Thymus (tissue), 11 donors: ENCODE measurements around the gene BAIAP3. TPM values are rescaled to one million over a fixed set of nuclear protein-coding genes. Genes with fewer than 3 reads are reported as not detected.

Experiments used
- DNase-seq, 9 donors: peaks; one replicate each; pipeline ENCODE4 v3.0.0-alpha.2; 2013; ENCODE audit warnings: low spot score in 9 of 9, low read depth in 6 of 9, missing footprints in 1 of 9
- H3K27ac ChIP-seq, 2 donors: one replicate each; pipeline ENCODE4 v1.5.1; 2013; ENCODE audit warnings: control low read depth in 1 of 2, low read depth in 1 of 2, low read length in 1 of 2, mild to moderate bottlenecking in 1 of 2, moderate library complexity in 1 of 2
- H3K27me3 ChIP-seq, 2 donors: one replicate each; pipeline ENCODE4 v1.5.1; 2013; ENCODE audit warnings: low read length in 1 of 2; ENCODE audit not compliant: control insufficient read depth in 2 of 2, insufficient read depth in 1 of 2
- H3K36me3 ChIP-seq, 2 donors: one replicate each; pipeline ENCODE4 v1.5.1; 2013; ENCODE audit warnings: low read length in 1 of 2, mild to moderate bottlenecking in 1 of 2, moderate library complexity in 1 of 2; ENCODE audit not compliant: control insufficient read depth in 2 of 2, insufficient read depth in 2 of 2
- H3K4me1 ChIP-seq, 2 donors: one replicate each; pipeline ENCODE4 v1.5.1; 2013; ENCODE audit warnings: low read length in 2 of 2; ENCODE audit not compliant: control insufficient read depth in 2 of 2, insufficient read depth in 2 of 2
- H3K4me3 ChIP-seq, 2 donors: one replicate each; pipeline ENCODE4 v1.5.1; 2013; ENCODE audit warnings: low read length in 2 of 2, control low read depth in 1 of 2, mild to moderate bottlenecking in 1 of 2
- H3K9me3 ChIP-seq, 2 donors: one replicate each; pipeline ENCODE4 v1.5.1; 2013; ENCODE audit warnings: low read length in 1 of 2, mild to moderate bottlenecking in 1 of 2; ENCODE audit not compliant: control insufficient read depth in 2 of 2, insufficient read depth in 1 of 2
- WGBS: extraction: QIAGEN DNeasy Blood & Tissue Kit; methylation state at CpG from one replicate; pipeline ENCODE4 v1.1.7; 2013; 5-methylcytosine and 5-hydroxymethylcytosine counted together
- polyA plus RNA-seq: library from polyadenylated mRNA; stranded (reverse); fragments of 200-250 nt; gene quantifications from one replicate; pipeline ENCODE4 v1.2.3, GENCODE V29; 2013
- total RNA-seq: library from RNA; stranded (reverse); fragments of 120-200 nt; gene quantifications from one replicate; pipeline ENCODE4 v1.2.4, GENCODE V29; 2013
- donor health status: healthy.

The BAIAP3 gene
- total and polyA plus RNA-seq, 2 donors, result 0.52 to 5.4 TPM

- H3K27ac ChIP-seq, result peak overlapping the region; percentile 77 to 81
- peaks cover 0 to 29% of the 10 kb centered on the region in 2 donors for H3K9me3 ChIP-seq
- no peaks in the 10 kb centered on the region for H3K36me3 ChIP-seq
- no peak for DNase-seq
- 94% methylated on average over 39 of the region's 39 CpGs for WGBS
- peak overlapping the region in 1 of 2 donors; percentile 42 for H3K4me3 ChIP-seq
- peaks cover under 1 to 20% of the 10 kb centered on the region in 2 donors for H3K27me3 ChIP-seq
- H3K4me1 ChIP-seq, result peaks cover 10 to 24% of the 10 kb centered on the region in 2 donors
These were observed 8.3 kb downstream of the BAIAP3 start for GRCh38 chr16:1341495-1342420.

- H3K27ac ChIP-seq, result peak overlapping the region; percentile 77 to 81
- peak overlapping the region; percentile 10 to 42 for H3K4me3 ChIP-seq
- peaks cover 3 to 5% of the 10 kb centered on the region in 2 donors for H3K36me3 ChIP-seq
- peaks cover 10 to 24% of the 10 kb centered on the region in 2 donors for H3K4me1 ChIP-seq
- DNase-seq, result peak; percentile 84 to 96 (median 90)
- WGBS, result under 1% methylated on average over 49 of the region's 49 CpGs
- peaks cover 0 to 10% of the 10 kb centered on the region in 2 donors for H3K27me3 ChIP-seq
- H3K9me3 ChIP-seq, result peaks cover 0 to 23% of the 10 kb centered on the region in 2 donors
These were observed 9.3 kb downstream of the BAIAP3 start for GRCh38 chr16:1342526-1343427.

- Histone ChIP-seq H3K4me1 (peaks cover 10 to 24% of the 10 kb centered on the region in 2 donors), H3K27ac (peak overlapping the region in 1 of 2 donors; percentile 81), H3K4me3 (peak overlapping the region in 1 of 2 donors; percentile 10), H3K9me3 (peaks cover 0 to 23% of the 10 kb centered on the region in 2 donors), H3K36me3 (peaks cover 7 to 14% of the 10 kb centered on the region in 2 donors), H3K27me3 (peaks cover 0 to 4% of the 10 kb centered on the region in 2 donors)
- DNase-seq, result no peak
- WGBS, result 74% methylated on average over 44 of the region's 44 CpGs
These were observed 10.2 kb downstream of the BAIAP3 start for GRCh38 chr16:1343428-1344242.

GRCh38 chr16:1344499-1344898 lies 11.1 kb downstream of the BAIAP3 start:
- WGBS, result 95% methylated on average over 14 of the region's 14 CpGs
- no peak for DNase-seq
- H3K36me3 ChIP-seq, result peaks cover 16 to 22% of the 10 kb centered on the region in 2 donors
- H3K27me3 ChIP-seq, result peaks cover 0 to 4% of the 10 kb centered on the region in 2 donors
- peaks cover 10 to 24% of the 10 kb centered on the region in 2 donors for H3K4me1 ChIP-seq
- H3K9me3 ChIP-seq, result peaks cover 0 to 15% of the 10 kb centered on the region in 2 donors
- no peak overlapping the region for H3K4me3 ChIP-seq
- no peak overlapping the region for H3K27ac ChIP-seq

GRCh38 chr16:1345087-1345486 lies 11.6 kb downstream of the BAIAP3 start:
- no peak overlapping the region for H3K27ac ChIP-seq
- DNase-seq, result no peak
- peaks cover 22 to 28% of the 10 kb centered on the region in 2 donors for H3K36me3 ChIP-seq
- WGBS, result 89% methylated on average over 11 of the region's 11 CpGs
- peaks cover 0 to 9% of the 10 kb centered on the region in 2 donors for H3K9me3 ChIP-seq
- H3K4me3 ChIP-seq, result no peak overlapping the region
- H3K27me3 ChIP-seq, result peaks cover 0 to 4% of the 10 kb centered on the region in 2 donors
- peaks cover 10 to 24% of the 10 kb centered on the region in 2 donors for H3K4me1 ChIP-seq

- H3K27me3 ChIP-seq, result peaks cover 0 to 4% of the 10 kb centered on the region in 2 donors
- peaks cover 0 to 1% of the 10 kb centered on the region in 2 donors for H3K9me3 ChIP-seq
- peaks cover 14 to 31% of the 10 kb centered on the region in 2 donors for H3K4me1 ChIP-seq
- 86% methylated on average over 31 of the region's 31 CpGs for WGBS
- H3K36me3 ChIP-seq, result peaks cover 25 to 34% of the 10 kb centered on the region in 2 donors
- no peak overlapping the region for H3K27ac ChIP-seq
- DNase-seq, result no peak
- H3K4me3 ChIP-seq, result no peak overlapping the region
These were observed 12.4 kb downstream of the BAIAP3 start for GRCh38 chr16:1345651-1346421.

- Histone ChIP-seq H3K4me3 (no peak overlapping the region), H3K9me3 (no peaks in the 10 kb centered on the region), H3K27ac (no peak overlapping the region), H3K27me3 (peaks cover 0 to 4% of the 10 kb centered on the region in 2 donors), H3K36me3 (peaks cover 25 to 34% of the 10 kb centered on the region in 2 donors), H3K4me1 (peaks cover 19 to 34% of the 10 kb centered on the region in 2 donors)
- 89% methylated on average over 34 of the region's 34 CpGs for WGBS
- DNase-seq, result no peak
These were observed 13.2 kb downstream of the BAIAP3 start for GRCh38 chr16:1346422-1347285.
